HepG2 (cell line): Measurements from ENCODE around the gene MRPL42. TPM values are rescaled to one million over a fixed set of nuclear protein-coding genes. Genes with fewer than 3 reads are reported as not detected.

Source experiments
- ATAC-seq: fragments of 200-7000 bp; cut with Tn5 transposase; 3 replicates; pipeline ENCODE4 v1.9.1; 2020; ENCODE audit warnings: mild to moderate bottlenecking, moderate library complexity
- BruUV-seq: library from RNA; stranded (reverse); fragments of 400-500 nt; replicated peaks from 2 replicates; lab custom pipeline; 2021; lab: Mats Ljungman, UMichigan
- CTCF ChIA-PET: fragments of 300-600 bp; formaldehyde crosslinking; extraction: SDS; loops from one replicate; lab custom pipeline; 2021; ENCODE audit warnings: low total read pairs, inconsistent platforms, low intra/inter-chr PET ratio; lab: Yijun Ruan, JAX
- POLR2A ChIA-PET: fragments of 350-600 bp; sonication (Branson Sonifier 250); formaldehyde crosslinking; loops from one replicate; lab custom pipeline; 2020; ENCODE audit warnings: antibody characterized with exemption, inconsistent platforms; lab: Yijun Ruan, JAX
- DNase-seq: peaks from one replicate; pipeline ENCODE4 v3.0.0-alpha.2; 2015; ENCODE audit warnings: low spot score
- FAIRE-seq: peaks from 3 replicates; lab custom pipeline; 2011; peaks lifted over from hg19 to GRCh38; lab: Jason Lieb, UNC
- H2AFZ ChIP-seq: one replicate; pipeline ENCODE4 v1.6.1; 2011; ENCODE audit warnings: low read length, inconsistent platforms
- H3K27ac ChIP-seq: fragments of 300-600 bp; 3 replicates; pipeline ENCODE4 v1.8.0; 2011; ENCODE audit warnings: mixed run types, mild to moderate bottlenecking, mixed read lengths, low read length, inconsistent platforms; ENCODE audit not compliant: insufficient read depth; ENCODE audit errors: extremely low read length
- H3K27me3 ChIP-seq, 2 experiments: fragments of 200-600 bp in 1 of 2; 2 replicates in 1 of 2; 3 replicates in 1 of 2; pipeline versions ENCODE4 v1.6.0 to v1.8.0; 2011; ENCODE audit warnings: low read length in 2 of 2, mild to moderate bottlenecking in 2 of 2, moderate library complexity in 2 of 2, inconsistent platforms in 1 of 2; ENCODE audit not compliant: insufficient read depth in 2 of 2, control insufficient read depth in 1 of 2
- H3K36me3 ChIP-seq, 2 experiments: fragments of 200-600 bp in 1 of 2; replicated peaks in 1 of 2; 2 replicates in 1 of 2; 3 replicates in 1 of 2; pipeline versions ENCODE4 v1.5.1 to v1.8.0; 2011; ENCODE audit warnings: low read length in 2 of 2, inconsistent platforms in 1 of 2; ENCODE audit not compliant: insufficient read depth in 2 of 2, control insufficient read depth in 1 of 2
- H3K4me1 ChIP-seq: 2 replicates; pipeline ENCODE4 v1.5.1; 2012; ENCODE audit warnings: low read length, inconsistent platforms; ENCODE audit not compliant: insufficient read depth
- H3K4me2 ChIP-seq: 2 replicates; pipeline ENCODE4 v1.6.0; 2011; ENCODE audit warnings: low read depth, low read length, inconsistent platforms
- H3K4me3 ChIP-seq, 3 experiments: fragments of 200-600 bp in 1 of 3; sonication (generic), shearing (Covaris generic) in 1 of 3; replicated peaks in 1 of 3; 2 replicates each; pipeline ENCODE4 v1.5.1; 2011 to 2016; ENCODE audit warnings: low read length in 3 of 3, inconsistent platforms in 2 of 3, low read depth in 2 of 3, mild to moderate bottlenecking in 2 of 3, control low read depth in 1 of 3, mixed read lengths in 1 of 3; ENCODE audit not compliant: insufficient read depth in 1 of 3
- H3K79me2 ChIP-seq: one replicate; pipeline ENCODE4 v1.6.1; 2011; ENCODE audit warnings: low read length, inconsistent platforms; ENCODE audit not compliant: insufficient read depth
- H3K9ac ChIP-seq: 2 replicates; pipeline ENCODE4 v1.6.0; 2011; ENCODE audit warnings: mild to moderate bottlenecking, low read depth, low read length, inconsistent platforms; ENCODE audit not compliant: insufficient read depth
- H3K9me3 ChIP-seq: 2 replicates; pipeline ENCODE4 v1.5.1; 2012; ENCODE audit warnings: mild to moderate bottlenecking, low read length
- H4K20me1 ChIP-seq: 2 replicates; pipeline ENCODE4 v1.6.0; 2011; ENCODE audit warnings: inconsistent platforms, mild to moderate bottlenecking, low read length, moderate library complexity; ENCODE audit not compliant: insufficient read depth
- NCOR1 ChIP-seq: fragments of 200-600 bp; sonication (generic); IDR thresholded peaks from 2 replicates; pipeline ENCODE4 v1.7.0; 2017; ENCODE audit warnings: antibody characterized with exemption, low read length, borderline replicate concordance
- RBM22 ChIP-seq: fragments of 200-400 bp; formaldehyde crosslinking; optimal IDR thresholded peaks from 2 replicates; pipeline ENCODE3; 2017; ENCODE audit warnings: mild to moderate bottlenecking, low read length, moderate library complexity
- WGBS: methylation state at CpG from one replicate; pipeline ENCODE4 v1.1.6; 2017; ENCODE audit warnings: low lambda C conversion rate; 5-methylcytosine and 5-hydroxymethylcytosine counted together
- in situ Hi-C: cut with HindIII; loops from 2 replicates; pipeline ENCODE4 v1.10.0; 2017; ENCODE audit warnings: low pct_unique_long_range_greater_than_20kb; ENCODE audit not compliant: extremely low pct_ligation_motif_present
- intact Hi-C: fragments of 100-400 bp; cut with micrococcal nuclease; formaldehyde crosslinking; loops from one replicate; pipeline ENCODE4 v1.10.0; 2022; ENCODE audit not compliant: unreplicated experiment
- polyA plus RNA-seq, 8 experiments: library from polyadenylated mRNA; depleted of rRNA in 3 of 8; stranded (reverse) in 7 of 8; unstranded in 1 of 8; fragments of >200 nt; fragmentation: Illumina TruSeq in 4 of 8; extraction: Trizol in 4 of 8; gene quantifications; 2 replicates each; pipeline versions ENCODE4 v1.2.1 to v1.2.3, GENCODE V29; 2011 to 2016; ENCODE audit warnings: low read depth in 4 of 8, missing spikeins in 1 of 8, mixed read lengths in 1 of 8; ENCODE audit not compliant: insufficient read depth in 1 of 8
- total RNA-seq, 5 experiments: library from RNA; depleted of rRNA; stranded (reverse); fragments of >200 nt; fragmentation: Illumina TruSeq; extraction: Trizol; gene quantifications; 2 replicates each; pipeline ENCODE4 v1.2.3, GENCODE V29; 2016; ENCODE audit warnings: low read depth in 1 of 5
- TF ChIP-seq, protein P1 (sequence below): sonication (generic); formaldehyde crosslinking; IDR thresholded peaks from 2 replicates; pipeline ENCODE4 v1.4.0; 2020; ENCODE audit warnings: missing genetic modification reagents, borderline replicate concordance

The MRPL42 gene
- total and polyA plus RNA-seq, 2 of the 13 experiments (the other 11 are each of a cell fraction or from before 2014, with no cell fraction given) = 93.3 to 148 TPM

DNA sequence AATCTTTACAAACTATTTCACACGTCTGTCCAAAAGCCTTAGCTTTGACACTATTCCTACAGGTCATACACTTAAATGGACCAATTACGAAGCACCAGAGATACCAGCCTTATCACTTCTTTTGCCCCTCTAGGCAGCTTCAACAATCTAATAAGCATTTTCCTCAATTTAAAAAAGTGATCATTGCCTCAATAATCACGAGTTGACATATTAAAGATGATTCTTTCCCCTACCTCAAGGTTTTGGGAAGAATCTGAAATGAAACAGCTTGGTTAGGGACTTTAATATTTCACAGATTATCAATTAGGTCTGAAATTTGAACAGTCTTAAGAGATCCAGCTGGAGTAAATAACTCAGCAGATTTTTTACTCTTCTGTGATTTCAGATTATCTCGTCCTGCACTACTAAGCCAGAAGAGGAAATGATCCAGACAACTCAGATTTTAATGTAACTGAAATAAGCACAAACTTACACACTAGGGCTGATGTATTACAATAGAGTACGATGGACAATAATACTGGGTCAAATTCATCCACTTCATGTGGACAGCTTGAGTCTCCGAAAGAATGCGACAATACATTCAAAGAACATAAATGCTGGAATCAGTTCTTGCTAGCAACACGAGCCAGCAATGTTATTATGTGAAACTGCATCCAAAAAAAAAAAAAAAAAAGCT is 41.4 kb upstream of the MRPL42 start (continued):
- TF ChIP-seq, protein P1, sequence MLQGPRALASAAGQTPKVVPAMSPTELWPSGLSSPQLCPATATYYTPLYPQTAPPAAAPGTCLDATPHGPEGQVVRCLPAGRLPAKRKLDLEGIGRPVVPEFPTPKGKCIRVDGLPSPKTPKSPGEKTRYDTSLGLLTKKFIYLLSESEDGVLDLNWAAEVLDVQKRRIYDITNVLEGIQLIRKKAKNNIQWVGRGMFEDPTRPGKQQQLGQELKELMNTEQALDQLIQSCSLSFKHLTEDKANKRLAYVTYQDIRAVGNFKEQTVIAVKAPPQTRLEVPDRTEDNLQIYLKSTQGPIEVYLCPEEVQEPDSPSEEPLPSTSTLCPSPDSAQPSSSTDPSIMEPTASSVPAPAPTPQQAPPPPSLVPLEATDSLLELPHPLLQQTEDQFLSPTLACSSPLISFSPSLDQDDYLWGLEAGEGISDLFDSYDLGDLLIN (CRISPR knock-in tag) = no peak
- TF ChIP-seq, all 625 proteins: peak for 2

DNA sequence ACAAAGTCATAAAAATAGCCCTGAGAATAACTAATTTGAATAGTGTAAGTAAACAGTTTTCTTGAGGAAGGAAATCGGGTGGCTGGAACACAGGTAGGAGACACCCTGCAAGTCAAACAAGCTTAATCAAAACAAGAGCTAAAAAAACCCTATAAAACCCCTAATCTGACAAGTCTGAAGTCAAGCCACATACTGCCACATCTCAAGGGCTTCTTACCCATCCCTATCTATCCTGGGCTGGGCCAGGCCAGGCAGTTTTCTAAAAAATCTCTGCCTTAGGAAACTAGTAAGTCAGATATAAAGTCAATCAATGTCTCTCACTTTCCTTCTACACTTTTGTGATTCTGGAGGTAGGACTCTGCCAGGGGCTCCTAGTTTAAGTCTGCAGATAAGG is 40.9 kb upstream of the MRPL42 start:
- CTCF ChIA-PET = no interaction called here
- BruUV-seq = no TSS peak

More for the DNA sequence above, 40.9 kb upstream of the MRPL42 start:
- intact Hi-C loops = no loop called here
- Histone ChIP-seq H3K4me3 (no peak overlapping the region), H3K9me3 (no peaks in the 10 kb centered on the region), H3K79me2 (peaks cover 96% of the 10 kb centered on the region), H3K9ac (no peak overlapping the region), H3K4me2 (no peak overlapping the region), H4K20me1 (peaks cover 88% of the 10 kb centered on the region), H3K27ac (no peak overlapping the region), H3K27me3 (no peaks in the 10 kb centered on the region), H3K36me3 (no peaks in the 10 kb centered on the region), H2AFZ (no peak overlapping the region), H3K4me1 (peaks cover 63% of the 10 kb centered on the region)
- POLR2A ChIA-PET = no interaction called here
- ATAC-seq = no peak
- no peak for DNase-seq
- 88% methylated on average over 1 of the region's 1 CpG for WGBS
- in situ Hi-C loops = no loop called here
- FAIRE-seq = no peak
- TF ChIP-seq NCOR1 = no peak
- peak; percentile 38 for TF ChIP-seq RBM22
